ENCODE results near the gene HAT1.

GRCh38 chr2:172013396-172013795 lies 91.1 kb downstream of the HAT1 start:
- TF ChIP-seq POLR2A (IDR thresholded peaks at IDR 0.05): no peak
- TF ChIP-seq CTCF (IDR thresholded peaks at IDR 0.05): no peak

All from thyroid gland (tissue), 4 donors.